ENCODE measurements around the gene OLFM3.

Gene OLFM3

DNA sequence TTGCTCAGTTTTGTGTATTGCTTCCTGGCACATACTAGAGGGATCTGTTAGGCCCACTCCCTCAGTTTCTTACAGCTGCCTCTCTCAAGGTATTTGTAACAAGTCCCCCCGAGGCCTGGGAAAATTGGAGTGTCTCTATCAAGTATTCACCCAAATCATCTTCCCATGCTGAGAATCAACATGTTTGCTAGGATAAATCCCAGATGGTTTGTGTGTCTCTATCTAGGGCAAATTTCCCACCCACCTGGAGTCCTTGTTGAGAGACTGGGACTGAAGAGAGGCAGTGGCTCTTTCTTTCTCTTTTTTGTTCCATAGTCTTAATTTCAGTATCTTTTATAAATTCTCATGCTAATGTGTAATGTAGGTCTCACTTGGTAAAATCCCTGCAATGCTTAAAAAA is 58.0 kb downstream of the OLFM3 start:
- no peaks in the 10 kb centered on the region for H3K27me3 ChIP-seq (ENCODE audit: insufficient read depth, poor library complexity, severe bottlenecking)
- no peak for DNase-seq (ENCODE audit: low read depth in 1 of 2, low spot score in 1 of 2)
- no peak overlapping the region for H3K4me3 ChIP-seq (replicated peaks; ENCODE audit: insufficient read depth, low read length)
- TF ChIP-seq POLR2AphosphoS5 (IDR thresholded peaks at IDR 0.05; ENCODE audit: low read depth) (no peak), SPI1 (IDR thresholded peaks at IDR 0.05; ENCODE audit: borderline replicate concordance, low read depth) (no peak), GABPA (IDR thresholded peaks at IDR 0.05; ENCODE audit: low read depth) (no peak), CTCF (IDR thresholded peaks at IDR 0.05; ENCODE audit: insufficient read depth, low read length) (no peak), REST (IDR thresholded peaks at IDR 0.05; ENCODE audit: insufficient replicate concordance, low read depth) (no peak)
- no peak overlapping the region for H3K27ac ChIP-seq (replicated peaks)

DNA sequence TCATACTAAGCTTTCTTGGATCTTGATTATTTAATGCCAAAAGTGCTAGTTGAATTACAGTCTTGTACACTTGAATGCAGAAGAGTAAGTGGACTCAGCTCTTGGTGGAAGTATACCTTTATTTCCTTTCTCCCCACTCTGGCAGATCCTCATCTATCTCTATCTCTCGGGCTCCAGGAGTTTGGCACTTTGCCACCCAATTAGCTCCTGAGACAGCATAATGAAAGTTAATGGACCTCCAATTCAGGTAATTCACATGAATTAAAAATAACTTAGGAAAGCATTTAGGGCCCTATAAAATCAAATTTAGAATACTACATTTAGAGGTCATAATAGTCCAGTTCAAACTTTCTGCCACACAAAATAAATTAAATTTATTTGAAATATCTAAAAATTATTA is 67.4 kb downstream of the OLFM3 start:
- Histone ChIP-seq H3K27me3 (ENCODE audit: insufficient read depth, poor library complexity, severe bottlenecking) (no peaks in the 10 kb centered on the region), H3K4me3 (replicated peaks; ENCODE audit: insufficient read depth, low read length) (no peak overlapping the region), H3K27ac (replicated peaks) (no peak overlapping the region)
- DNase-seq (ENCODE audit: low read depth in 1 of 2, low spot score in 1 of 2), result no peak
- TF ChIP-seq CTCF (IDR thresholded peaks at IDR 0.05; ENCODE audit: insufficient read depth, low read length) (no peak), SPI1 (IDR thresholded peaks at IDR 0.05; ENCODE audit: borderline replicate concordance, low read depth) (no peak), POLR2AphosphoS5 (IDR thresholded peaks at IDR 0.05; ENCODE audit: low read depth) (no peak), REST (IDR thresholded peaks at IDR 0.05; ENCODE audit: insufficient replicate concordance, low read depth) (no peak), GABPA (IDR thresholded peaks at IDR 0.05; ENCODE audit: low read depth) (no peak)

- no peak for DNase-seq (ENCODE audit: low read depth in 1 of 2, low spot score in 1 of 2)
- no peak overlapping the region for H3K27ac ChIP-seq (replicated peaks)
- no peak overlapping the region for H3K4me3 ChIP-seq (replicated peaks; ENCODE audit: insufficient read depth, low read length)
- no peak for TF ChIP-seq REST (IDR thresholded peaks at IDR 0.05; ENCODE audit: insufficient replicate concordance, low read depth)
- no peak for TF ChIP-seq GABPA (IDR thresholded peaks at IDR 0.05; ENCODE audit: low read depth)
- no peak for TF ChIP-seq CTCF (IDR thresholded peaks at IDR 0.05; ENCODE audit: insufficient read depth, low read length)
- TF ChIP-seq SPI1 (IDR thresholded peaks at IDR 0.05; ENCODE audit: borderline replicate concordance, low read depth), result no peak
- no peak for TF ChIP-seq POLR2AphosphoS5 (IDR thresholded peaks at IDR 0.05; ENCODE audit: low read depth)
- no peaks in the 10 kb centered on the region for H3K27me3 ChIP-seq (ENCODE audit: insufficient read depth, poor library complexity, severe bottlenecking)
Measured at GRCh38 chr1:101928829-101929228, 67.9 kb downstream of the OLFM3 start.

All from HL-60 (cell line).